Loucy (cell line): ENCODE measurements around the gene ACAA1.

Source experiments
- H2AFZ ChIP-seq: fragments of 200-600 bp; sonication (generic); 2 replicates; pipeline ENCODE4 v1.6.0; 2016; ENCODE audit warnings: antibody characterized with exemption, mild to moderate bottlenecking, low read length, moderate library complexity
- H3F3A ChIP-seq: fragments of 200-600 bp; 2 replicates; pipeline ENCODE4 v1.6.0; 2016; ENCODE audit warnings: antibody characterized with exemption, low read depth, mild to moderate bottlenecking
- H3K27me3 ChIP-seq: fragments of 200-600 bp; sonication (generic); 2 replicates; pipeline ENCODE4 v1.6.1; 2014; ENCODE audit warnings: low read length, mild to moderate bottlenecking; ENCODE audit not compliant: insufficient read depth, poor library complexity, severe bottlenecking
- H3K36me3 ChIP-seq: fragments of 200-600 bp; sonication (generic); 2 replicates; pipeline ENCODE4 v1.6.1; 2016; ENCODE audit warnings: low read length; ENCODE audit not compliant: insufficient read depth
- H3K4me1 ChIP-seq: fragments of 200-600 bp; sonication (generic); 2 replicates; pipeline ENCODE4 v1.5.1; 2014; ENCODE audit warnings: low read length, mild to moderate bottlenecking; ENCODE audit not compliant: insufficient read depth, poor library complexity, severe bottlenecking
- H3K4me2 ChIP-seq: fragments of 200-600 bp; sonication (generic); 2 replicates; pipeline ENCODE4 v1.6.0; 2014; ENCODE audit warnings: antibody characterized with exemption, low read length, low read depth, mild to moderate bottlenecking; ENCODE audit not compliant: poor library complexity, severe bottlenecking
- H3K4me3 ChIP-seq: fragments of 200-600 bp; sonication (generic); 2 replicates; pipeline ENCODE4 v1.5.1; 2014; ENCODE audit warnings: low read length, mild to moderate bottlenecking, mixed read lengths; ENCODE audit not compliant: poor library complexity, severe bottlenecking
- H3K79me2 ChIP-seq: fragments of 200-600 bp; sonication (generic); 2 replicates; pipeline ENCODE4 v1.6.1; 2014; ENCODE audit warnings: low read length; ENCODE audit not compliant: insufficient read depth
- H3K9ac ChIP-seq: fragments of 200-600 bp; sonication (generic); 2 replicates; pipeline ENCODE4 v1.6.0; 2014; ENCODE audit warnings: mild to moderate bottlenecking, low read depth, low read length, moderate library complexity; ENCODE audit not compliant: poor library complexity, severe bottlenecking
- H3K9me2 ChIP-seq: fragments of 200-600 bp; sonication (generic); replicated peaks from 2 replicates; pipeline ENCODE4 v1.6.1; 2016; ENCODE audit warnings: low read depth, low read length, mixed read lengths
- H3K9me3 ChIP-seq: fragments of 200-600 bp; sonication (generic); 2 replicates; pipeline ENCODE4 v1.6.1; 2014; ENCODE audit warnings: mild to moderate bottlenecking, antibody characterized with exemption, low read length, low read depth; ENCODE audit not compliant: insufficient read depth
- H4K20me1 ChIP-seq: fragments of 200-600 bp; sonication (generic); 2 replicates; pipeline ENCODE4 v1.6.0; 2014; ENCODE audit warnings: antibody characterized with exemption, low read length, mild to moderate bottlenecking; ENCODE audit not compliant: insufficient read depth, poor library complexity, severe bottlenecking
- EZH2phosphoT487 ChIP-seq: fragments of 200-600 bp; IDR thresholded peaks from 2 replicates; pipeline ENCODE4 v1.6.1; 2018; ENCODE audit warnings: antibody characterized with exemption, mild to moderate bottlenecking, moderate library complexity, borderline replicate concordance
- TF ChIP-seq, protein P1 (sequence below): fragments of 200-600 bp; sonication (generic); conservative IDR thresholded peaks from 2 replicates; pipeline ENCODE4 v1.5.1; 2014; ENCODE audit warnings: mild to moderate bottlenecking, antibody characterized with exemption, low read length

Gene ACAA1

DNA sequence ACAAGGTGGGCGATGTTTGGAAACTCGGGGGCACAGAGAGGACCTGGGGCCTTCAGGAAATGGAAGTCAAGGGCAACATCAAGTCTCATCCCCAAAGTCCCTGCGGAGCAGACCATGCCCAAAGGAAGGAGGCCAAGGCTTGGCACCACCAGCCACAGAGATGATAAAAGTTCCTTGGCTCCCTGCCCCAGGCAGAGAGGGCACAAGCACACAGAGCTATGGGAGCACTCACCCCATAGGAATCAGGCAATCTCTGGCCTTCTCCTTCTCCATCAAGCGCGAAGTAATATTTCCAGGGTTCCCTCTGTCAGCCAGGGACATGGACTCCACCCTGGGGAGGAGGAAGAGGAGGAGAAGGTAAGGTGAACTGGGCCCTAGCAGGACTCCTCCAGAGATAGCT lies 7.9 kb downstream of the ACAA1 start:
- no peak overlapping the region for H3K4me3 ChIP-seq
- peaks cover 7% of the 10 kb centered on the region for H3K4me1 ChIP-seq
- H4K20me1 ChIP-seq: peaks cover 4% of the 10 kb centered on the region
- H3K36me3 ChIP-seq: peaks cover 49% of the 10 kb centered on the region; the same call in 1 of the 2 replicates
- H3K79me2 ChIP-seq: peaks cover 8% of the 10 kb centered on the region; the same call in 1 of the 2 replicates
- no peaks in the 10 kb centered on the region for H3F3A ChIP-seq
- no peak overlapping the region for H2AFZ ChIP-seq
- H3K9ac ChIP-seq: no peak overlapping the region
- H3K27me3 ChIP-seq: no peaks in the 10 kb centered on the region
- no peak overlapping the region for H3K4me2 ChIP-seq
- no peaks in the 10 kb centered on the region for H3K9me2 ChIP-seq
- H3K9me3 ChIP-seq: no peaks in the 10 kb centered on the region
- TF ChIP-seq EZH2phosphoT487: no peak
- TF ChIP-seq, protein P1, sequence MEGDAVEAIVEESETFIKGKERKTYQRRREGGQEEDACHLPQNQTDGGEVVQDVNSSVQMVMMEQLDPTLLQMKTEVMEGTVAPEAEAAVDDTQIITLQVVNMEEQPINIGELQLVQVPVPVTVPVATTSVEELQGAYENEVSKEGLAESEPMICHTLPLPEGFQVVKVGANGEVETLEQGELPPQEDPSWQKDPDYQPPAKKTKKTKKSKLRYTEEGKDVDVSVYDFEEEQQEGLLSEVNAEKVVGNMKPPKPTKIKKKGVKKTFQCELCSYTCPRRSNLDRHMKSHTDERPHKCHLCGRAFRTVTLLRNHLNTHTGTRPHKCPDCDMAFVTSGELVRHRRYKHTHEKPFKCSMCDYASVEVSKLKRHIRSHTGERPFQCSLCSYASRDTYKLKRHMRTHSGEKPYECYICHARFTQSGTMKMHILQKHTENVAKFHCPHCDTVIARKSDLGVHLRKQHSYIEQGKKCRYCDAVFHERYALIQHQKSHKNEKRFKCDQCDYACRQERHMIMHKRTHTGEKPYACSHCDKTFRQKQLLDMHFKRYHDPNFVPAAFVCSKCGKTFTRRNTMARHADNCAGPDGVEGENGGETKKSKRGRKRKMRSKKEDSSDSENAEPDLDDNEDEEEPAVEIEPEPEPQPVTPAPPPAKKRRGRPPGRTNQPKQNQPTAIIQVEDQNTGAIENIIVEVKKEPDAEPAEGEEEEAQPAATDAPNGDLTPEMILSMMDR: no peak

DNA sequence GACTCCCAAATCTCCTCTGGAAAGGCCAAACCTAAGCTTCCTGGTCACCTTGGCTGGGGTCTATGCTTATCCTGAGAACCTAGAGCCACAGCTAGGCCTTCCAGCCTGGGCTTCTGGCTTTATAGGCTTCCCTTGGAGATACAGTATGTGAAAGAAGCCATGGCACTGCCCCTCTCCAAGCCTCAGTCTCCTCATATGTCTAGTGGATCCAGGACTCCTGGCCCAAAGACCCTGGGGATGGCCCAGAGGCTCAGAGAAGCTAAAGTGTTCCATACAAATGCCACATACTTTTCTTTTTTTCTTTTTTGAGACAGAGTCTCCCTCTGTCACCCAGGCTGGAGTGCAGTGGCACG lies 8.6 kb downstream of the ACAA1 start:
- Histone ChIP-seq H3K9me2 (no peaks in the 10 kb centered on the region), H3K27me3 (no peaks in the 10 kb centered on the region), H3K36me3 (peaks cover 51% of the 10 kb centered on the region; the same call in 1 of the 2 replicates), H3K79me2 (no peaks in the 10 kb centered on the region), H4K20me1 (peaks cover 4% of the 10 kb centered on the region), H3K4me3 (no peak overlapping the region), H3K4me2 (no peak overlapping the region), H2AFZ (no peak overlapping the region), H3K9me3 (no peaks in the 10 kb centered on the region), H3K4me1 (peaks cover under 1% of the 10 kb centered on the region), H3F3A (no peaks in the 10 kb centered on the region), H3K9ac (no peak overlapping the region)
- TF ChIP-seq EZH2phosphoT487: no peak
- TF ChIP-seq, protein P1: no peak

DNA sequence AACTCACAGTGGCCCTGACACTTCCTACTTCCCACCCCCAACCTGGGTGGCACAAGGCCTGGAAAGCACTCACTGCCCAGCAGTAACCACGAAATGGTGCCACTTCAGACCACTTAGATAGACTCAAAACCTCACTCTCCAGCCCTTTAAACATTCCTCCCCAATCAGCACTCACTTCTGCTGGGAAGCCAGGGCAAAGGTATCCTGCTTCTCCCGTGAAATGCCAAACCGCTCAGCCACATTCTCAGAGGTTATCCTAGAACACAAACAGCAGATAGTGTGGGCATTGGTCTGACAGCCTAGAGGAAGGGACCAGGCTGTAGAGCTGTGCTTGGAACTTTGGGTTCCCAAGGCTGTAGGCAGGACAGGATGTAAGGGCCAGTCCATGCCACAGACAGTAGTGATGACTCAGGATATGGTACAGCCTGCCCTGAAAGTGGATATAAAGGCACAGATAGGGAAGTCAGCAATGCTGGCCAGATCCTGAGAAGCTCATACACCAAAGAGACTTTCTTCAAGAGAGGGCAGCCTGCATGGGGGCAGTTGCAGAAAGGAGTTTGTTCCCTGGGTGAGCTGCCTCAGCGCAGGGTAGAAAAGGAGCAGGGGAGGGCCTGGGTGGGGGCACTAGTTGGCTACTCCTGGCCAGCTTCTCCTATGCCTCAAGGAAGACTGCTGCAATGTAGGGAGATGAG lies 9.2 kb downstream of the ACAA1 start:
- Histone ChIP-seq H3K27me3 (no peaks in the 10 kb centered on the region), H2AFZ (no peak overlapping the region), H3K4me3 (no peak overlapping the region), H3K9ac (no peak overlapping the region), H3F3A (no peaks in the 10 kb centered on the region), H4K20me1 (peaks cover 4% of the 10 kb centered on the region), H3K79me2 (no peaks in the 10 kb centered on the region), H3K36me3 (peaks cover 56% of the 10 kb centered on the region; the same call in 1 of the 2 replicates), H3K4me1 (no peaks in the 10 kb centered on the region), H3K9me3 (no peaks in the 10 kb centered on the region), H3K4me2 (no peak overlapping the region), H3K9me2 (no peaks in the 10 kb centered on the region)
- no peak for TF ChIP-seq EZH2phosphoT487
- TF ChIP-seq, protein P1: no peak
